ENCODE data around the gene PRDM16. TPM values are rescaled to one million over a fixed set of nuclear protein-coding genes. Genes with fewer than 3 reads are reported as not detected.

Gene PRDM16
- polyA plus RNA-seq, 3 donors, result not detected

- Histone ChIP-seq H3K36me3 (replicated peaks in 1 of 2; ENCODE audit: control insufficient read depth in 1 of 2, insufficient read depth in 2 of 2, low read length in 2 of 2) (no peaks in the 10 kb centered on the region), H3K4me1 (ENCODE audit: control insufficient read depth in 1 of 2, insufficient read depth in 2 of 2, low read length in 2 of 2) (peaks cover 0 to under 1% of the 10 kb centered on the region in 2 donors), H3K27ac (ENCODE audit: low read depth in 1 of 2, low read length in 2 of 2) (no peak overlapping the region), H3K79me2 (ENCODE audit: insufficient read depth, low read length) (no peaks in the 10 kb centered on the region), H3K4me2 (replicated peaks; ENCODE audit: extremely low read depth, low read length, poor library complexity, severe bottlenecking) (no peak overlapping the region), H3K9me3 (replicated peaks in 1 of 2; ENCODE audit: control insufficient read depth in 1 of 2, insufficient read depth in 1 of 2, low read length in 2 of 2) (peaks cover 4 to 11% of the 10 kb centered on the region in 2 donors), H2AFZ (ENCODE audit: insufficient read depth, low read depth, low read length, poor library complexity, severe bottlenecking) (no peak overlapping the region), H3K9ac (ENCODE audit: insufficient read depth, low read length, poor library complexity, severe bottlenecking) (no peak overlapping the region), H3K4me3 (replicated peaks in 1 of 3; ENCODE audit: low read depth in 2 of 3, low read length in 3 of 3) (no peak overlapping the region), H4K20me1 (ENCODE audit: insufficient read depth, low read length) (no peaks in the 10 kb centered on the region), H3K27me3 (ENCODE audit: control insufficient read depth in 2 of 2, insufficient read depth in 2 of 2, low read length in 2 of 2) (peaks cover 0 to 17% of the 10 kb centered on the region in 2 donors)
- Mint-ChIP-seq H3K27ac (no peak overlapping the region), H3K36me3 (no peaks in the 10 kb centered on the region), H3K27me3 (ENCODE audit: low read depth in 3 of 3) (peaks cover 15 to 24% (median 18%) of the 10 kb centered on the region in 3 donors), H3K4me1 (peaks cover 6% of the 10 kb centered on the region), H3K4me3 (no peak overlapping the region), H3K9me3 (peaks cover 0 to 13% (median 4%) of the 10 kb centered on the region in 7 donors)
- WGBS (ENCODE audit: insufficient coverage), result no CpG with 5 or more reads among the region's 2 CpGs
- no peak for TF ChIP-seq CTCF (IDR thresholded peaks at IDR 0.05)
- DNase-seq, result no peak
- intact Hi-C loops (cut with micrococcal nuclease), result no loop called here
Observed at GRCh38 chr1:3318329-3318728, 249.3 kb downstream of the PRDM16 start.

DNA sequence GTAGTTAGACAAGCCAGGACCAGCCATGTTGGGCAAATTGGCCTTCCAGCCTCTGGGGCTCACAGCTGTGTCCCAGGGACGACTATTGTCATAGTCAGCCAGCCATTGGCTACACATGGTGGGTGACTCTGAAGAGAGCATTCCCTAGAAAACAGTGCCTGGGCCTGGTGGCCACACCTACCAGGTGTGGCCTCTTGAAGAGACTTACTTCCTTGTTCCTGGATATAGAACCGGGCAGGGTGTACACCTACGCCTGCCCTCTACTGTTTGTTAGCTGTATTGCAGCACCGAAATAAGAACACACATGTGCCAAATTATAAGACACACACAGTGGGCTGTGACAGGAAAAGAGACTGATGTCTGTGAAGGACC, 250.9 kb downstream of the PRDM16 start:
- Mint-ChIP-seq H3K27ac (no peak overlapping the region), H3K27me3 (ENCODE audit: low read depth in 3 of 3) (peaks cover 10 to 20% (median 12%) of the 10 kb centered on the region in 3 donors), H3K9me3 (peaks cover 0 to 13% (median 4%) of the 10 kb centered on the region in 7 donors), H3K4me3 (no peak overlapping the region), H3K4me1 (peaks cover 5% of the 10 kb centered on the region), H3K36me3 (no peaks in the 10 kb centered on the region)
- Histone ChIP-seq H3K27me3 (ENCODE audit: control insufficient read depth in 2 of 2, insufficient read depth in 2 of 2, low read length in 2 of 2) (peaks cover 0 to 9% of the 10 kb centered on the region in 2 donors), H3K4me1 (ENCODE audit: control insufficient read depth in 1 of 2, insufficient read depth in 2 of 2, low read length in 2 of 2) (no peaks in the 10 kb centered on the region), H3K9ac (ENCODE audit: insufficient read depth, low read length, poor library complexity, severe bottlenecking) (no peak overlapping the region), H2AFZ (ENCODE audit: insufficient read depth, low read depth, low read length, poor library complexity, severe bottlenecking) (no peak overlapping the region), H3K4me2 (replicated peaks; ENCODE audit: extremely low read depth, low read length, poor library complexity, severe bottlenecking) (no peak overlapping the region), H3K27ac (ENCODE audit: low read depth in 1 of 2, low read length in 2 of 2) (no peak overlapping the region), H3K4me3 (replicated peaks in 1 of 3; ENCODE audit: low read depth in 2 of 3, low read length in 3 of 3) (no peak overlapping the region), H3K36me3 (replicated peaks in 1 of 2; ENCODE audit: control insufficient read depth in 1 of 2, insufficient read depth in 2 of 2, low read length in 2 of 2) (no peaks in the 10 kb centered on the region), H4K20me1 (ENCODE audit: insufficient read depth, low read length) (no peaks in the 10 kb centered on the region), H3K9me3 (replicated peaks in 1 of 2; ENCODE audit: control insufficient read depth in 1 of 2, insufficient read depth in 1 of 2, low read length in 2 of 2) (peaks cover 4 to 11% of the 10 kb centered on the region in 2 donors), H3K79me2 (ENCODE audit: insufficient read depth, low read length) (no peaks in the 10 kb centered on the region)
- peak; percentile 16 to 37 (median 24) for DNase-seq
- intact Hi-C loops (cut with micrococcal nuclease), result loop anchor here in 1 of 2 donors (5.0 kb wide), 1 partner anchor 308 kb away; no protein-coding TSS in a partner anchor
- peak; percentile 74 for TF ChIP-seq CTCF (IDR thresholded peaks at IDR 0.05)
- 56% methylated on average over 1 of the region's 4 CpGs for WGBS (ENCODE audit: insufficient coverage)

Measured in CD14-positive monocyte (primary cell).